ENCODE data around the gene TTC7B. TPM values are rescaled to one million over a fixed set of nuclear protein-coding genes. Genes with fewer than 3 reads are reported as not detected.
A peak's percentile ranks its signal among the peaks of the same experiment; 100 is the strongest.

Gene TTC7B
- total and polyA plus RNA-seq, 2 experiments from 2014 or later: 7.9 to 28.6 TPM

DNA sequence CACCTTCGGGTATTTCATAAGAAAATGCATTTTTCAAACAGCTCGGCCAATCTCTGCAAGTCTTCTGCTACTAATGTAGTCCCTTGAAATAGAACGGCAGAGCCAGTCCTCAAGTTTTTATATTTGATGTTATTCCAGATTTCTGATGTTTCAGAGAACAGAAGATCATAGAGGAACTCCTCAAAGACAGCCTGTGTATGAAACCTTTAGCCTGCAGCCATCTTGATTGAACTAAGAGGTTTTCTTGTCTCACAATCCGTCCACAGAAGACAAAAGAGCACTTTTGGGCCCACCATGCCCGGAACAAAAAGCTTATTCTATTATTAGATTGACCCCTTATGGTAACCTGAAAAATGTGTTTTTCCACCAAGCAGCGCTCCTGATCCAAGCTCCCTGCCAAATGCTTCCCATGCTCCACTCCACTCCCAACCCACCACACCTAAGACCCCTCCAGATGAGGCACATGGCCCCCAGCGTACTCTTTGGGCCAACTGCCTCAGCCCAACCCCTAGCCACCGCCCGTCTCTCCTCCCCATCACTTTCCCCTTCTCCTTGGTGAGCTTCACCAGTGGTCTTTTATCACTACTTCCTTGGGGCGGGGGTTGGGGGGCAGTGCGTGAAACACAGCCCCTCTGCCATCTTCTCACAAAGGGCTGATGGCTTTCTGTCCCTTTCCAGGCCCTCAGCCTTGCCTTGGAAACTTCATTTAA, 243.6 kb downstream of the TTC7B start:
- peaks cover 13% of the 10 kb centered on the region for H3K27me3 Mint-ChIP-seq (ENCODE audit: insufficient read depth, low read depth, poor library complexity)
- DNase-seq (ENCODE audit: low spot score) (no peak), ATAC-seq (no peak)
- H3K4me3 Mint-ChIP-seq: no peak overlapping the region
- Histone ChIP-seq H3K27ac (ENCODE audit: low read depth) (no peak overlapping the region), H3F3A (replicated peaks; ENCODE audit: low read depth) (no peaks in the 10 kb centered on the region), H3K9me2 (ENCODE audit: insufficient read depth) (no peaks in the 10 kb centered on the region), H3K36me3 (ENCODE audit: insufficient read depth) (no peaks in the 10 kb centered on the region), H4K20me1 (replicated peaks; ENCODE audit: insufficient read depth) (no peaks in the 10 kb centered on the region; the same call in 1 of the 2 replicates), H3K4me1 (ENCODE audit: insufficient read depth) (peaks cover 14% of the 10 kb centered on the region), H3K27me3 (ENCODE audit: insufficient read depth) (no peaks in the 10 kb centered on the region), H3K4me2 (no peak overlapping the region), H2AFZ (no peak overlapping the region), H3K79me2 (replicated peaks; ENCODE audit: insufficient read depth) (no peaks in the 10 kb centered on the region), H3K4me3 (no peak overlapping the region)
- H3K36me3 Mint-ChIP-seq (ENCODE audit: low read depth): no peaks in the 10 kb centered on the region
- H3K27ac Mint-ChIP-seq: peak overlapping the region; percentile 38; the same call in 1 of the 2 replicates
- peaks cover 51% of the 10 kb centered on the region for H3K4me1 Mint-ChIP-seq
- TF ChIP-seq, protein P1, sequence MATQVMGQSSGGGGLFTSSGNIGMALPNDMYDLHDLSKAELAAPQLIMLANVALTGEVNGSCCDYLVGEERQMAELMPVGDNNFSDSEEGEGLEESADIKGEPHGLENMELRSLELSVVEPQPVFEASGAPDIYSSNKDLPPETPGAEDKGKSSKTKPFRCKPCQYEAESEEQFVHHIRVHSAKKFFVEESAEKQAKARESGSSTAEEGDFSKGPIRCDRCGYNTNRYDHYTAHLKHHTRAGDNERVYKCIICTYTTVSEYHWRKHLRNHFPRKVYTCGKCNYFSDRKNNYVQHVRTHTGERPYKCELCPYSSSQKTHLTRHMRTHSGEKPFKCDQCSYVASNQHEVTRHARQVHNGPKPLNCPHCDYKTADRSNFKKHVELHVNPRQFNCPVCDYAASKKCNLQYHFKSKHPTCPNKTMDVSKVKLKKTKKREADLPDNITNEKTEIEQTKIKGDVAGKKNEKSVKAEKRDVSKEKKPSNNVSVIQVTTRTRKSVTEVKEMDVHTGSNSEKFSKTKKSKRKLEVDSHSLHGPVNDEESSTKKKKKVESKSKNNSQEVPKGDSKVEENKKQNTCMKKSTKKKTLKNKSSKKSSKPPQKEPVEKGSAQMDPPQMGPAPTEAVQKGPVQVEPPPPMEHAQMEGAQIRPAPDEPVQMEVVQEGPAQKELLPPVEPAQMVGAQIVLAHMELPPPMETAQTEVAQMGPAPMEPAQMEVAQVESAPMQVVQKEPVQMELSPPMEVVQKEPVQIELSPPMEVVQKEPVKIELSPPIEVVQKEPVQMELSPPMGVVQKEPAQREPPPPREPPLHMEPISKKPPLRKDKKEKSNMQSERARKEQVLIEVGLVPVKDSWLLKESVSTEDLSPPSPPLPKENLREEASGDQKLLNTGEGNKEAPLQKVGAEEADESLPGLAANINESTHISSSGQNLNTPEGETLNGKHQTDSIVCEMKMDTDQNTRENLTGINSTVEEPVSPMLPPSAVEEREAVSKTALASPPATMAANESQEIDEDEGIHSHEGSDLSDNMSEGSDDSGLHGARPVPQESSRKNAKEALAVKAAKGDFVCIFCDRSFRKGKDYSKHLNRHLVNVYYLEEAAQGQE (IDR thresholded peaks at IDR 0.05; ENCODE audit: unreplicated experiment): no peak
- no peak for TF ChIP-seq NANOG (IDR thresholded peaks at IDR 0.05; ENCODE audit: borderline replicate concordance)
- no peak for TF ChIP-seq ZNF114 (CRISPR knock-in tag; IDR thresholded peaks at IDR 0.05)
- TF ChIP-seq ZNF331 (CRISPR knock-in tag; IDR thresholded peaks at IDR 0.05; ENCODE audit: low read depth): no peak
- TF ChIP-seq JUNB (IDR thresholded peaks at IDR 0.05; ENCODE audit: unreplicated experiment): no peak
- TF ChIP-seq EZH2phosphoT487 (IDR thresholded peaks at IDR 0.05; ENCODE audit: unreplicated experiment): no peak
- TF ChIP-seq, protein P2, sequence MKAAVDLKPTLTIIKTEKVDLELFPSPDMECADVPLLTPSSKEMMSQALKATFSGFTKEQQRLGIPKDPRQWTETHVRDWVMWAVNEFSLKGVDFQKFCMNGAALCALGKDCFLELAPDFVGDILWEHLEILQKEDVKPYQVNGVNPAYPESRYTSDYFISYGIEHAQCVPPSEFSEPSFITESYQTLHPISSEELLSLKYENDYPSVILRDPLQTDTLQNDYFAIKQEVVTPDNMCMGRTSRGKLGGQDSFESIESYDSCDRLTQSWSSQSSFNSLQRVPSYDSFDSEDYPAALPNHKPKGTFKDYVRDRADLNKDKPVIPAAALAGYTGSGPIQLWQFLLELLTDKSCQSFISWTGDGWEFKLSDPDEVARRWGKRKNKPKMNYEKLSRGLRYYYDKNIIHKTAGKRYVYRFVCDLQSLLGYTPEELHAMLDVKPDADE (IDR thresholded peaks at IDR 0.05): no peak
- TF ChIP-seq, protein P3, sequence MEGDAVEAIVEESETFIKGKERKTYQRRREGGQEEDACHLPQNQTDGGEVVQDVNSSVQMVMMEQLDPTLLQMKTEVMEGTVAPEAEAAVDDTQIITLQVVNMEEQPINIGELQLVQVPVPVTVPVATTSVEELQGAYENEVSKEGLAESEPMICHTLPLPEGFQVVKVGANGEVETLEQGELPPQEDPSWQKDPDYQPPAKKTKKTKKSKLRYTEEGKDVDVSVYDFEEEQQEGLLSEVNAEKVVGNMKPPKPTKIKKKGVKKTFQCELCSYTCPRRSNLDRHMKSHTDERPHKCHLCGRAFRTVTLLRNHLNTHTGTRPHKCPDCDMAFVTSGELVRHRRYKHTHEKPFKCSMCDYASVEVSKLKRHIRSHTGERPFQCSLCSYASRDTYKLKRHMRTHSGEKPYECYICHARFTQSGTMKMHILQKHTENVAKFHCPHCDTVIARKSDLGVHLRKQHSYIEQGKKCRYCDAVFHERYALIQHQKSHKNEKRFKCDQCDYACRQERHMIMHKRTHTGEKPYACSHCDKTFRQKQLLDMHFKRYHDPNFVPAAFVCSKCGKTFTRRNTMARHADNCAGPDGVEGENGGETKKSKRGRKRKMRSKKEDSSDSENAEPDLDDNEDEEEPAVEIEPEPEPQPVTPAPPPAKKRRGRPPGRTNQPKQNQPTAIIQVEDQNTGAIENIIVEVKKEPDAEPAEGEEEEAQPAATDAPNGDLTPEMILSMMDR (conservative IDR thresholded peaks at IDR 0.05; ENCODE audit: low read depth in 2 of 2): no peak
- no peak for TF ChIP-seq POLR2AphosphoS5 (IDR thresholded peaks at IDR 0.05; ENCODE audit: low read depth)
- TF ChIP-seq CREB1 (CRISPR knock-in tag; IDR thresholded peaks at IDR 0.05; ENCODE audit: low read depth): no peak
- no peak for TF ChIP-seq EZH2 (IDR thresholded peaks at IDR 0.05; ENCODE audit: low read depth, unreplicated experiment)
- TF ChIP-seq, protein P4, sequence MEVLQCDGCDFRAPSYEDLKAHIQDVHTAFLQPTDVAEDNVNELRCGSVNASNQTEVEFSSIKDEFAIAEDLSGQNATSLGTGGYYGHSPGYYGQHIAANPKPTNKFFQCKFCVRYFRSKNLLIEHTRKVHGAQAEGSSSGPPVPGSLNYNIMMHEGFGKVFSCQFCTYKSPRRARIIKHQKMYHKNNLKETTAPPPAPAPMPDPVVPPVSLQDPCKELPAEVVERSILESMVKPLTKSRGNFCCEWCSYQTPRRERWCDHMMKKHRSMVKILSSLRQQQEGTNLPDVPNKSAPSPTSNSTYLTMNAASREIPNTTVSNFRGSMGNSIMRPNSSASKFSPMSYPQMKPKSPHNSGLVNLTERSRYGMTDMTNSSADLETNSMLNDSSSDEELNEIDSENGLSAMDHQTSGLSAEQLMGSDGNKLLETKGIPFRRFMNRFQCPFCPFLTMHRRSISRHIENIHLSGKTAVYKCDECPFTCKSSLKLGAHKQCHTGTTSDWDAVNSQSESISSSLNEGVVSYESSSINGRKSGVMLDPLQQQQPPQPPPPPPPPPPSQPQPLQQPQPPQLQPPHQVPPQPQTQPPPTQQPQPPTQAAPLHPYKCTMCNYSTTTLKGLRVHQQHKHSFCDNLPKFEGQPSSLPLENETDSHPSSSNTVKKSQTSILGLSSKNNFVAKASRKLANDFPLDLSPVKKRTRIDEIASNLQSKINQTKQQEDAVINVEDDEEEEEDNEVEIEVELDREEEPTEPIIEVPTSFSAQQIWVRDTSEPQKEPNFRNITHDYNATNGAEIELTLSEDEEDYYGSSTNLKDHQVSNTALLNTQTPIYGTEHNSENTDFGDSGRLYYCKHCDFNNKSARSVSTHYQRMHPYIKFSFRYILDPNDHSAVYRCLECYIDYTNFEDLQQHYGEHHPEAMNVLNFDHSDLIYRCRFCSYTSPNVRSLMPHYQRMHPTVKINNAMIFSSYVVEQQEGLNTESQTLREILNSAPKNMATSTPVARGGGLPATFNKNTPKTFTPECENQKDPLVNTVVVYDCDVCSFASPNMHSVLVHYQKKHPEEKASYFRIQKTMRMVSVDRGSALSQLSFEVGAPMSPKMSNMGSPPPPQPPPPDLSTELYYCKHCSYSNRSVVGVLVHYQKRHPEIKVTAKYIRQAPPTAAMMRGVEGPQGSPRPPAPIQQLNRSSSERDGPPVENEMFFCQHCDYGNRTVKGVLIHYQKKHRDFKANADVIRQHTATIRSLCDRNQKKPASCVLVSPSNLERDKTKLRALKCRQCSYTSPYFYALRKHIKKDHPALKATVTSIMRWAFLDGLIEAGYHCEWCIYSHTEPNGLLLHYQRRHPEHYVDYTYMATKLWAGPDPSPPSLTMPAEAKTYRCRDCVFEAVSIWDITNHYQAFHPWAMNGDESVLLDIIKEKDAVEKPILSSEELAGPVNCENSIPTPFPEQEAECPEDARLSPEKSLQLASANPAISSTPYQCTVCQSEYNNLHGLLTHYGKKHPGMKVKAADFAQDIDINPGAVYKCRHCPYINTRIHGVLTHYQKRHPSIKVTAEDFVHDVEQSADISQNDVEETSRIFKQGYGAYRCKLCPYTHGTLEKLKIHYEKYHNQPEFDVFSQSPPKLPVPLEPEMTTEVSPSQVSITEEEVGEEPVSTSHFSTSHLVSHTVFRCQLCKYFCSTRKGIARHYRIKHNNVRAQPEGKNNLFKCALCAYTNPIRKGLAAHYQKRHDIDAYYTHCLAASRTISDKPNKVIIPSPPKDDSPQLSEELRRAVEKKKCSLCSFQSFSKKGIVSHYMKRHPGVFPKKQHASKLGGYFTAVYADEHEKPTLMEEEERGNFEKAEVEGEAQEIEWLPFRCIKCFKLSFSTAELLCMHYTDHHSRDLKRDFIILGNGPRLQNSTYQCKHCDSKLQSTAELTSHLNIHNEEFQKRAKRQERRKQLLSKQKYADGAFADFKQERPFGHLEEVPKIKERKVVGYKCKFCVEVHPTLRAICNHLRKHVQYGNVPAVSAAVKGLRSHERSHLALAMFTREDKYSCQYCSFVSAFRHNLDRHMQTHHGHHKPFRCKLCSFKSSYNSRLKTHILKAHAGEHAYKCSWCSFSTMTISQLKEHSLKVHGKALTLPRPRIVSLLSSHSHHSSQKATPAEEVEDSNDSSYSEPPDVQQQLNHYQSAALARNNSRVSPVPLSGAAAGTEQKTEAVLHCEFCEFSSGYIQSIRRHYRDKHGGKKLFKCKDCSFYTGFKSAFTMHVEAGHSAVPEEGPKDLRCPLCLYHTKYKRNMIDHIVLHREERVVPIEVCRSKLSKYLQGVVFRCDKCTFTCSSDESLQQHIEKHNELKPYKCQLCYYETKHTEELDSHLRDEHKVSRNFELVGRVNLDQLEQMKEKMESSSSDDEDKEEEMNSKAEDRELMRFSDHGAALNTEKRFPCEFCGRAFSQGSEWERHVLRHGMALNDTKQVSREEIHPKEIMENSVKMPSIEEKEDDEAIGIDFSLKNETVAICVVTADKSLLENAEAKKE (CRISPR knock-in tag; IDR thresholded peaks at IDR 0.05): no peak
- no peak for TF ChIP-seq STAT1 (IDR thresholded peaks at IDR 0.05; ENCODE audit: unreplicated experiment)
- no peaks in the 10 kb centered on the region for H3K9me3 Mint-ChIP-seq

Data from GM23338 (cell line).